SKM-1 (cell line): ENCODE measurements around the gene BIN1.
"Not testable (repeated sequence)": the region's sequence is repeated elsewhere in the genome, so short reads cannot be mapped to it uniquely, and the experiment has no call there.

ENCODE experiments used
- DNase-seq: peaks from one replicate; lab custom pipeline; 2025; ENCODE audit not compliant: unreplicated experiment; lab: John Stamatoyannopoulos, UW

BIN1 gene

DNA sequence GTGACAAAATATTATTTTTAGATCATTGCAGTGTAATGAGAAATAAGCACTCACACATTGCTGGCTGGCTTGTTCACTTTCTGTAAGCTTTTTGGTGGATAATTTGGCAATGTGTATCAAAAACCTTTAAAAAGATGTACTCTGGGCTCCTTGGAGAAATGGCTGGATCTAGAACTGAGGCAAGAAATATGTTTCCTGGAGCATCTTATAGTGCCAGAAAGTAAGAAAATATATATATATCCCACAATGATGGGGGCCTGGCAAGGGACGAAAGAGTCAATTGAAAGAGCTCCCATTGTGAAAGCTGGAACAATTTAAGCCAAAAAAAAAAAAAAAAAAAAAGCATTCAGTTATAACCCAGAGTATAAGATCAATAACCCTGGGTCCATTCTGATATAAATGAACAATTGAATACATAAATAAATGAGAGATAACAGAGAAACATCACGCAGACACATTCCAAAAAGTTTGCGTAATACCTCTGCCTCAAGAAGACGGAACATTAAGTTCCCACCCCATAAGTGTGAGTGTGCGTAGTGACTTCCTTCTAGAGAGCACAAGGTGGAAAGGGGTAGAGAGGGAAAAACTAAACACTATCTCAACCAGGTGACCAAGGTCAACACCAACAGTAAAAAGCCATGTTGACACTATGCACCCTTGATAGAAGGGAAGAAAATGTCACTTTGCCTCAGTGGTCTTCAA is 77.5 kb downstream of the BIN1 start:
- no peak for DNase-seq

DNA sequence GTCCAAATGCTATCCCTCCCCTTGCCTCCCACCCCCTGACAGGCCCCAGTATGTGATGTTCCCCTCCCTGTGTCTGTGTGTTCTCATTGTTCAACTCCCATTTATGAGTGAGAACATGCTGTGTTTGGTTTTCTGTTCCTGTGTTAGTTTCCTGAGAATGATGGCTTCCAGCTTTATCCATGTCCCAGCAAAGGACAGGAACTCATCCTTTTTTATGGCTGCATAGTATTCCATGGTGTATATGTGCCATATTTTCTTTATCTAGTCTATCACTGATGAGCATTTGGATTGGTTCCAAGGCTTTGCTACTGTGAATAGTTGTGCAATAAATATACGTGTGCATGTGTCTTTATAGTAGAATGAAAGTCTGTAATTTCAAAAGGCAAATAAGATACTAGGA is 78.2 kb downstream of the BIN1 start:
- DNase-seq = not testable (repeated sequence)

DNA sequence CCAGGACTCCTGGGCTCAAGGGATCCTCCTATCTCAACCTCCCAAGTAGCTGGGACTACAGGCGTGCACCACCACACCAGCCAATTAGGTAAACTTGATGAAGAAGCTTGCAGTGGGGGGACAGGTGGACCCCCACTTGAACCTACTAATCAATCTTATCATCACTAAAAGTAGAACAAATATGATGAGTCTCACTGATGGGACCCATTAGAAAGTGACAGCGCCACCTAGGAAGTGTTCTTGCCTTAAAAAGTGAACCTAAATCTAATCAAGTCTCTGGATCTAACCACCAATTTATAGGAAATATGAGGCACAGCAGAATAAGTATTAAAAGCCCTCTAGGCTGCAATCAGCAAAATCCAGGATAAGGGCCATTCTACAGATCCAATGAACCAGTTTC is 79.2 kb downstream of the BIN1 start:
- no peak for DNase-seq

DNA sequence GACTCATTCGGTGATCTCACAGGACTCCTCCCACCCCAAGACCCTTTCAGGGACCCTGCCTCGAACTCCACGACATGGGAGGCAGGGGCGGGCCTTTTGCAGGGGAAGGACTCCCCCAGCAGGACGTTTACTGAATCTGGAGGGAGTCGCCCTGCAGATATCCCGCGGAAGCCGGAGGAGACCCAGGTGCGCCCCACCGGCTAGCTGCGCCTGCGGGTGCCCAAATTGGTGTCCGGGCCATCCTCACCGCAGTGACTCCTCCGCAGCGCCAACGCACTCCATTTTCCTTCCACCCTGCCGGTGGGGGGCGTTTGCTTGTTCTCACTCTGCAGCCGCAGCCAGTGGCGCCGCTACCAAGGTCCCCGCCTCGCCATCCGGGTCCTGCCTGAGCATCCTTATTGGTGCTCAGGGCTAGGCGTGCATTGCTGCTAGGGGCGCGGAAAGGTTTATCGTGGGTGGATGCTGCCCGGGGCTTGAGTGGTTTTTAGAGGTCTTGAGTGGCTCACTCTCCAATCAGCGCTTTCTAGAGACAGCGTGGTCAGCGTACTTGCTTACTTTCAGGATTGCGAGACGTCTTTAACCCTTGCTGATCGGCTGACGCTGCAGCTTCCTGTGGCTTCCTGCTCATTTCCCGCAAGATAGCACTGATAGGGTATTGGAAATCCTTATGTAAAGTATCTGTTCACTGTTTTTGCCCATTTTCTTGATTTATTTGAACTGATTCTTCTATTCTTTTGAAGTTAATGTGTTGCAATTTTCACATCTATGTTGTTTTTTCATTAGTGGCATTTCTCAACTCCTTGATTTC is 81.4 kb downstream of the BIN1 start:
- no peak for DNase-seq

DNA sequence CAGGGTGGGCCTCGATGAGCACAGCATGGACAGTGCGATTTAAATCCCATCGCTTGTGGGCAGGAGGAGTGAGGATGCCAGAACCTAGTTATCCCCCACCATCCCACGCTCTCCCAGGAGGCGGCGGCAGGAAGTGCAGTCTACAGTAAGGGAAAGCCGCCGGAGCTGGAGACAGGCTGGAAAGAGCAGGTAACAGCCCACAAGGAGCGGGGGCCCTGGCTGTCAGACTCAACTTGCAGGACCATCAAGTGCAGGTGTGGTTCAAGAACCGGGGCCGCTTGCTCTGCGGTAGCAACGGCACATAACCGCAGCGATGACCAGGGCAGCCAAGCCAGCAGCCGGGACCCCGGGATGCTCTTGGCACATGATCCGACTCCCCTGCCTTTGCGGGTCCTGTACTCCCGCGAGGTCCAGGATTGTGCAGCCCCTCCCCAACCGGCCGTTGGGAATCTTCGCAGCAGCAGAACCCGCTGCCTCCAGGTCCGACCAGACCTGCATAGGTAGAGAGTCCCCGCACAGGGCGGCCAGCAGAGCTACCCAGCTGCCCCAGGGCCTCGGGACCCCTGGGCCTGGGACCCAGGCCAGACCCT is 82.1 kb downstream of the BIN1 start:
- DNase-seq = no peak

DNA sequence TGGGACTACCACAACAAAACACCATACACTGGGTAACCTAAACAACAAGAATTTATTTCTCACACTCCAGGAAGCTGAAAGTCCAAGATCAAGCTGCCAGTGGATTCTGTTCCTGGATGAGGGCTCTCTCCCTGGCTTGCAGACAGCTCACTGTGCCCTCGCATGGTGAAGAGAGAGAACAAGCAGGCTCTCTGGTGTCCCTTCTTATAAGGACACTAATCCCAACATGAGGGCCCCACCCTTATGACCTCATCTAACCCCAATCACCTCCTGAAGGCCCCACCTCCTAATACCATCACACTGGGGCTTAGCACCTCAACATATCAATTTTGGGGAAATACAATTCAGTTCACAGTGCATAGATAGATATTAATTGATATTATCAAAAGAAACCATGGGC is 83.5 kb downstream of the BIN1 start:
- DNase-seq = no peak

DNA sequence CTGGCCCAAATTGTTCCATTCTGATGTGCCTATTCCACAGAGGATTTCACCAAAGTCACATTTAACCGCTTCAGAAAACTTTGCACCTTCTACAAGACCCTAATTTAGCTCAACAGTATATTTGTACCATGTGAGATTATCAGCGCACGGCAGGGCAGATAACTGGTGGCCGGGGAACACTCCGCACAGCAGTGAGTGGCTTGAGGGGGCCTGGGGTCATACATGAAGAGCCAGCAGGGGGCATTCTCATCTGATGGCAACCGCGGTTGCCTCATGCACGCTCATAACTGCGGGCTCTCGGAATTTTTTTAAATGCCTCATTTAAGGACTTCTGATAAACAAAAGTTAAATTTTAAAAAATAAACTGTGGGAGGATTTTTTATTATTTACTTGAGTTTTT is 84.1 kb downstream of the BIN1 start:
- no peak for DNase-seq

DNA sequence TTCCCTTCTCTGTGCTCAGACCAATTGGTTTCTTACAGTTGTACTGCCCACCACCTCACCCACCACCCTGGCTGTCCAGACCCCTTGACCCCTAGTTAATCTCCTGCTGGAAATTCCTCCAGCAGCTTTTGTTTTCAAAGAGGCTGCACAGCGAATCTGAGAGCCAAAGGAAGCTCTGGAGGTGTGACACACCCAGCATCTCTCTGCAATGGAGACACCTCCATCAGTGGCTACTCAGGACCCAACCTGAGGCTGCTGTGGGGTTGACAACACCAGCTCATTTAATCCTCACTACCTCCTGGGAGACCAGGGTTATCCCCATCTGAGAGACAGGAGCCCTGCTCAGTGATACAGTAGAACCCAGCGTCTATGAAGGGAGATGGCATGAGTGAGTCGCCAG is 86.4 kb downstream of the BIN1 start:
- DNase-seq = no peak

DNA sequence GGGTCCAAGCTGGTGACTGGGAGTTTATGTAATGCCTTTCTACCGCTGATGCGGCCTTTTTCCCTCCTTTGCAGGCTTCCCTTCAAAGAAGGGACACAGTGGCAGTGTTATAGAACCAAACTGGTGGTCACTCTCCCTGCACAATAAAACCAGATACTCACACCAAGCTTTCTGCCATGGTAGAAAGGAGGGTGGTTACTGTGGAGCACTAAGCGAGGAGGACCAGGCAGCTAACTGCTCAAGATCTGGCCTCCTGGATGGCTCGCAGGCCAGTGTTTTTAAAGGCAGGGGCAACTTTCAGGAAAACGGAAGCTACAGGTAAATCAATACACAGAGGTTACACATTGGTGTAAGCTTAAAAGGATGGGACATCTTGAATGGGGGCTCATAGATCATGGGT is 89.4 kb downstream of the BIN1 start:
- no peak for DNase-seq

DNA sequence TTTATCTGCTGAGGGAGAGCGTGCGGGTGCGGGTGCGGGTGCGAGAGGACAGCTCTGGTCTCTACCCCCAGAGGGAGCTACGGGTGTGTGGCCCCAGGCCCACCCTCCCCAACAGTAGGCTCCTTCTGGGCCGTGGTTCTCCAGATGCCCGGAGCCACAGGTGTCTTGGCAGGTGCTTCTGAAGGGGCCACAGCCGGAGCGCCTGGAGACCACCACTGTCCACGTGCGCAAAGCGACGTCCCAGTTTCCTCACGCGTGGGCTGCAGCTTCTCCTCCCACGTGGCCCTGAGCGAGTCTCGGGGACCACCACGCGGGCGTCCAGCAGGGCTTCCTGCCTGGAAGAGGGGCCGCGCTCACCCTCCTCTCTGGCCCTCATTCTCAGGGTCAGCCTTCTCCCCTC is 90.6 kb downstream of the BIN1 start:
- no peak for DNase-seq

DNA sequence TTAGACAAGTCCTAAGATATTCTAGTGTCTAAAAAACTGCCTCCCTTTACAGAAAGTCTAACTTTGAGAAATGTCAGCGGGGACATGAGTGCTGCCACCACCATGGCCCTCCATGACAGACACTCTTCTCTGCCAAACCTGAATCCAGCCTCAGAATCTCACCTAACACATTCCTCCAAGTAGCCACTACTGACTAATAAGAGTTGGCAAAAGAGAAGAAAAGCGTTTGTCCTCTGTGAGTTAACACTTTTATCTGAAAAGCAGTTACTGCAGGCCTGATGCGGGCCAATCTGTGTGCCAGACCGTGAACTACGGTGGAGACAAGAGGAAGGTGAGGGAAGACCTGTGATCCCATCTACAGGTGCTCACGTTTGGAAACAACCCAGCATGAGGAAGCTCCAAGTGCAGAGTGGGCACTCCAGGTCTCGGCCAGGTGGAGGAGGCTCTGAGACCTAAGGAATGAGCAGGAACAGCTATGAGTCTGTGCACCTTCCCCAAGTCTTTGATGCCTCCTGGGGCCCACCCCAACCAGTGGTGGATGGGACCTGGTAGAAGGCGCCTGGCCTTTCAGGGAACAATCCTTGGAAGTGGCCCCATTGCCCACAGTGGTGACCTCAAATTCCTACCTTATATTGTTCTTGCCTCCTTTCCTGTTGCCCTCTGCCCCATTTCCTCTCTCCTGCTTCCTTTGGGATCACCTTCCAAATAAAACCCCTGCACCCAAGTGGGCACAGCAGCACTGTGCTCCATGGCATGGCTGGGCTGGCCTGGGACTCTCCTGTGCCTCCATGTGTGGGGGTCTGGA is 91.6 kb downstream of the BIN1 start:
- no peak for DNase-seq

DNA sequence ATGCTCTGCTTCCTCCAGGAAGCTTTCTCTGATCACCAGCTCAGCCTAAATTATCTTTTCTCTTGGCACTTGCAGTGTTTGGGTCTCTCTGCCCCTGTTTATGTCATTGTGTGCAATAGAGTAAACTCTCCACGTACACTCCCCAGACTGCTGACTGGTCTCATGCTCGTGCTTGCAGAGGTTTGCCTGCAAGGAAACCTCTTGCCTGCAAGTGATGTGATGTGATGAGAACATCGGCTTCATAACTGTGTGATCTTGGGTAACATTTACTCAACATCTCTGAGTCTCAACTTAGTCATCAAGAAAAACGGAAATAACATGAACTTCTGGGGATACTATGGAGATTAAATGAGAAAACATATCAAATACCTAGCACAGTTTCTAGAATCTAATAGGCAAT is 92.3 kb downstream of the BIN1 start:
- DNase-seq = peak; percentile 63

DNA sequence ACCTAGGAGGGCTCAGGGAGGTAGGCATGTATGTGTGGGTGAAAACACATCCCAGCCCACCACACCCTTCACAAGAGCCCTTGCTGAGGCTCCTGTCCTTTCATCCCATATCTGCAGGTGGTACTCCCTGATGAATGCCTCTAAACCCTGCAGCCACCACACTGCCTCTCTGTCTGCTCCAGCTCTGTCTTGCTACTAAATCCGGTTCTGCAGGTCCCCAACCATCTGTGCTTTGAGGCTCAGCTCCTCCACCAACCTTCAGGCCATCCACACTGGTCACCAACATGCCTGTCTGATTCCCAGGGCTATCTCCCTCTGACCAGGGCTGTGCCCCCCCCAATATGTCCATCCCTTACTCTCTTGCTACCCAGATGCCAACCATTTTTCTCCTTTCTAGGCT is 92.7 kb downstream of the BIN1 start:
- no peak for DNase-seq

DNA sequence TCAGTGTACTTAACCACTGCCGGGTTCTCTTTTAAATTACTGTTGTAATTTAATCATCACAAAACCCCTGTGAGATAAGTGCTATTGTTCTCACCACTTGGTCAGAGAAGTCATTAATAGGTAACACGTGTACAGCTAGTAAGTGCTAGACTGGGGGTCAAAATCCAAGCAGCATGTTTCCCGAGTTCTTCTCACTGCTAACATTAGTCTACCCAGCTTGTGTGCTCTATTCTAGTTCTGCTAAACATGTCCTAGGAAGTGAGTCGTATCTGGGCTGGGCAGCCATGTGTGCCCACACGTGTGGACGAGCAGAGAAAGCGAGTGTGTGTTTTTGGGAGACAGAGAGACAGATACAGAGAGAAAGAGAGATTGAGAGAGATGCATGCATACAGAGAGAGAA is 94.1 kb downstream of the BIN1 start:
- DNase-seq = no peak

DNA sequence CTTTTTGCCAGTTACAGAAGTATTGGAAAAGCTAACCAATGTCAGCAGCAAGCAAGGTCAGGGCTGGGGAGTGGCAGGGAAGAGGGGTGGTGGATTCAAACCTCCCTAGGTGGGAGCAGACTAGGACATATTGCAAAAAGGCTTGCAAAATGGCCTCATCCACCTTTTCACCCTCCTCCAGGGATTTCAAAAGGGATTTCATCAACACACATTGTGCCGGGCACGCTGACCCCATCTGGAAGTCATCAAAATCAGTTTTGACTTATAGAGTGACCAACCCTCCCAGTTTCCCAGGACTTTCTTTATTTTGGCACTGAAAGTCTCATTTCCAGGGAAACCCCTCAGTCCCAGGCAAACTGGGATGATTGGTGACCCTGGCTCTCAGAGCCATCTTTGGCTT is 94.7 kb downstream of the BIN1 start:
- no peak for DNase-seq

DNA sequence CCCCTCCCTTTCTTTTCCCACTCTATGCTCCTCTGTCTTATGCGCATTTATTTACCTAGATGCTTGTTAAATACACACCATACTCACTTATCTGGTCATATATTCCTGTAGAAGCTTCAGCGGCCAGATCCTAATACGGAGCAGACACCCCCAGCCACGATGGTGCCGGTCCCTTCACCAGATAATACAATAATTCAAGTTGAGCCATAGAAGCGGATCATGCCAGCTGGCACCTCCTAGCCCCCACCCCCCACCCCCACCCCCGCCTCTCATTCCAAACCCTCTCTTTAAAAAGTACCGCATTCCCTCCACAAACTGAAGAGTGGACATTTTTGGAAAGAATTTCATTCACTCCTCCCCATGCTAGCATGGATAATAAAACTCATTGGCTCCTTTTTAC is 95.2 kb downstream of the BIN1 start:
- DNase-seq = no peak

DNA sequence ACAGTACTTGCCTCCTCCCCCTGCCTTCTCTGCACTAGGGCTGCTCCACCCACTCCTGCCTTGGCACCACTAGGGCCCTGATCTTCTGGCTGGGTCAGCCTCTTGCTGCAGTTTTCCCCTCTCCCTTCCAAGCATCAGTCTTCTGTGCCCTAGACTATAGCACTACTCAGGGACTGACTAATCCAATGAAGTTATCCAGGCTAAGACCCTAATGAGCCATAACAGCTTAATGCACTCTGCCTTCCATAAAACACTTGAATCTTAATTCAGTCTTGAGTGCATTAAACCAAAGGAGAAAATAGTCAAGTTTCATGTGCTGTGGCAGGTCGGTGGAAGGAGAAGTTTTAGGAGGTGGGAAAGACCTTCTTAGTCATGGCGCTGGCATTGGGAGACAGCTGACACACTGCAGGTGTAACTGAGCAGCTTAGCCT is 95.7 kb downstream of the BIN1 start:
- DNase-seq = no peak

DNA sequence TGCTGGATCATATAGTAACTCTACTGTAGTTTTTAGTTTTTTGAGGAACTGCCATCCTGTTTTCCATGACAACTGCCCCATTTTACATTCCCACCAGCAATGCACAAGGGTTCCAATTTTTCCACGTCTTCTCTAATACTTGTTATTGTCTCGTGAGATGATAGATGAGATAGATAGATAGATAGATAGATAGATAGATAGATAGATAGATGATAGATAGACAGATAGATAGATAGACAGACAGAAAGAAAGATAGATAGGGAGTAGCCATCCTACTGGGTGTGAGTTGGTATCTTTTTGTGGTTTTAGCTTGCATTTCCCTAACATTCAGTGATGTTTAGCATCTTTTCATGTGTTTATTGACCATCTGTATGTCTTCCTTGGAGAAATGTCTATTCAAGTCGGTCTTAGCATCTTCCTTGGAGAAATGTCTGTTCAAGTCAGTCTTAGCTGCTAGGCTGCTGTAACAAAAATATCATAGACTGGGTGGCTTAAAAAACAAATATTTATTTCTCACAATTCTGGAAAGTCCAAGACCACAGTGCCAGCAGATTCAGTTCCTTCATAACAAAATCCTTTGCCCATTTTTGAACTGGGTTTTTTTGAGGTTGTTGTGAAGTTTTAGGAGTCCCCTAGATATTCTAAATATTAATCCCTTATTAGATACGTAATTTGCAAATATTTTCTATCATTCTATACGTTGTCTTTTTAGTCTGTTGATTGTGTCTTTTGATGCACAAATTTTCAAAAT is 98.5 kb downstream of the BIN1 start:
- no peak for DNase-seq

DNA sequence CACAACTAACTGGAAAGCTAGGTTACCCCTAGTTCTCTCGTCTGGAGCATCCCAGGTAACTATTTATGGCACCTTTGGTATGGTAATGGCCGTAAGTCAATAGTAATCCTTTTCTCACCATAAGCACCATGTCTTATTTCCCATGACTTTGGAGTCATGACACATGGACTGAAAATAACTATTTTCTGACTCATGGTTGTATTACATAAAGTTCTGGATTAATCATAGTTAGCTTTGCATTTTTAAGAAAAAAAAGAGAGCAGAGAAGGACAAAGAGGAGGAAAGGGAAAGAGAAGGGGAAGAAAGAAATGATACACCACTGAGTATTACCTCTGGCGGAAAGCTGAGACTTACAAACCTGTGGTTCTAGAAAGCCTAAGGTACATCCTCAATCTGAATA is 99.3 kb downstream of the BIN1 start:
- no peak for DNase-seq

DNA sequence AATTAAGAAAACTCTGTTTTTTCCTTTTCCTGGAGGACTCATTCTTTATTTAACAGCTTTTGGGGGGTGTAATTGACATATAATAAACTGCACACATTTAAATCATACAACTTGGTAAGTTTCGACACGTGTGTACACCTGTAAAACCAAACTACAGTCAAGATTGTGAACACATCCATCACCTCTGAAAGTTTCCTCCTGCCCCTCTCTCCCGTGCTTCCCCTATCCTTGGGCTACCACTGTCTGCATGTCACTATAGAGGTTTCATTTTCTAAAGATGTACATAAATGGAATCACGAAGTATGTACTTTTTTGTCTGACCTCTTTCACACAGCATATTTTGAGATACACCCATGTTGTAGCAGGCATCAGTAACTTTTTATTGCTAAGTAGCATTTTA is 100.0 kb downstream of the BIN1 start:
- DNase-seq = no peak
